GM23338 (cell line): ENCODE results near the gene RHOBTB3. TPM values are rescaled to one million over a fixed set of nuclear protein-coding genes. Genes with fewer than 3 reads are reported as not detected.

Experiments
- ATAC-seq: fragments of 200-7000 bp; cut with Tn5 transposase; 3 replicates; pipeline ENCODE4 v1.9.1; 2020
- DNase-seq: peaks from one replicate; pipeline ENCODE4 v3.0.0-alpha.2; 2015; ENCODE audit warnings: low spot score
- H2AFZ ChIP-seq: fragments of 200-600 bp; sonication (generic); 2 replicates; pipeline ENCODE4 v1.8.0; 2016; ENCODE audit warnings: antibody characterized with exemption, mild to moderate bottlenecking, moderate library complexity
- H3F3A ChIP-seq: fragments of 200-600 bp; sonication (generic); replicated peaks from 2 replicates; pipeline ENCODE4 v1.8.0; 2017; ENCODE audit warnings: antibody characterized with exemption, mixed run types, low read depth
- H3K27ac ChIP-seq: fragments of 200-600 bp; sonication (generic); 2 replicates; pipeline ENCODE4 v1.6.1; 2016; ENCODE audit warnings: low read depth
- H3K27me3 ChIP-seq: fragments of 200-600 bp; sonication (generic); 2 replicates; pipeline ENCODE4 v1.8.0; 2016; ENCODE audit warnings: mild to moderate bottlenecking, mixed run types, moderate library complexity; ENCODE audit not compliant: insufficient read depth
- H3K36me3 ChIP-seq: fragments of 200-600 bp; sonication (generic); 2 replicates; pipeline ENCODE4 v1.8.0; 2016; ENCODE audit warnings: mild to moderate bottlenecking; ENCODE audit not compliant: insufficient read depth
- H3K4me1 ChIP-seq: fragments of 200-600 bp; sonication (generic); 2 replicates; pipeline ENCODE4 v1.8.0; 2016; ENCODE audit warnings: mild to moderate bottlenecking, moderate library complexity; ENCODE audit not compliant: insufficient read depth
- H3K4me2 ChIP-seq: fragments of 200-600 bp; sonication (generic); 2 replicates; pipeline ENCODE4 v1.7.1; 2017; ENCODE audit warnings: mixed run types
- H3K4me3 ChIP-seq: fragments of 200-600 bp; sonication (generic); 2 replicates; pipeline ENCODE4 v1.6.1; 2016; ENCODE audit warnings: mixed run types
- H3K79me2 ChIP-seq: fragments of 200-600 bp; sonication (generic); replicated peaks from 2 replicates; pipeline ENCODE4 v1.8.0; 2017; ENCODE audit warnings: mild to moderate bottlenecking; ENCODE audit not compliant: insufficient read depth
- H3K9me2 ChIP-seq: fragments of 200-600 bp; sonication (generic); 2 replicates; pipeline ENCODE4 v1.8.0; 2017; ENCODE audit not compliant: insufficient read depth
- H4K20me1 ChIP-seq: fragments of 200-600 bp; sonication (generic); replicated peaks from 2 replicates; pipeline ENCODE4 v1.8.0; 2017; ENCODE audit warnings: mild to moderate bottlenecking; ENCODE audit not compliant: insufficient read depth
- H3K27ac Mint-ChIP-seq: 2 replicates; pipeline ENCODE4 v1.8.0; 2020; ENCODE audit warnings: inconsistent platforms, mild to moderate bottlenecking, moderate library complexity, mixed read lengths
- H3K27me3 Mint-ChIP-seq: 3 replicates; pipeline ENCODE4 v1.8.0; 2022; ENCODE audit warnings: low read depth, mild to moderate bottlenecking, moderate library complexity, mixed read lengths, inconsistent platforms; ENCODE audit not compliant: insufficient read depth, poor library complexity
- H3K36me3 Mint-ChIP-seq: 3 replicates; pipeline ENCODE4 v1.8.0; 2021; ENCODE audit warnings: low read depth, mild to moderate bottlenecking, inconsistent platforms, moderate library complexity, mixed read lengths
- H3K4me1 Mint-ChIP-seq: 3 replicates; pipeline ENCODE4 v1.8.0; 2020; ENCODE audit warnings: mild to moderate bottlenecking, inconsistent platforms, mixed read lengths
- H3K4me3 Mint-ChIP-seq: 3 replicates; pipeline ENCODE4 v1.8.0; 2021; ENCODE audit warnings: moderate library complexity, mild to moderate bottlenecking, inconsistent platforms, mixed read lengths
- H3K9me3 Mint-ChIP-seq: 3 replicates; pipeline ENCODE4 v1.8.0; 2020; ENCODE audit warnings: moderate library complexity, mild to moderate bottlenecking, inconsistent platforms, mixed read lengths
- CREB1 ChIP-seq: fragments of 250-450 bp; sonication (Bioruptor Pico); IDR thresholded peaks from 2 replicates; pipeline ENCODE4 v1.5.0; 2020; ENCODE audit warnings: low read depth, mild to moderate bottlenecking, moderate library complexity
- EZH2phosphoT487 ChIP-seq: fragments of 200-600 bp; sonication (generic); IDR thresholded peaks from one replicate; pipeline ENCODE4 v1.8.1; 2018; ENCODE audit warnings: antibody characterized with exemption; ENCODE audit not compliant: unreplicated experiment
- JUNB ChIP-seq: IDR thresholded peaks from one replicate; pipeline ENCODE4 v1.6.1; 2016; ENCODE audit warnings: antibody characterized with exemption; ENCODE audit not compliant: unreplicated experiment
- POLR2AphosphoS5 ChIP-seq: IDR thresholded peaks from 2 replicates; pipeline ENCODE4 v1.6.1; 2016; ENCODE audit warnings: antibody characterized with exemption, low read depth
- ZNF114 ChIP-seq: fragments of 250-450 bp; sonication (Bioruptor Pico); IDR thresholded peaks from 2 replicates; pipeline ENCODE4 v1.5.0; 2020; ENCODE audit warnings: mild to moderate bottlenecking, moderate library complexity
- polyA plus RNA-seq: library from polyadenylated mRNA; unstranded; fragments of >200 nt; fragmentation: Nextera tagmentation; extraction: Ambion mirVana; gene quantifications from 2 replicates; pipeline ENCODE4 v1.2.1, GENCODE V29; 2016
- total RNA-seq: library from RNA; depleted of rRNA; stranded (reverse); fragments of >200 nt; shearing (Covaris generic); gene quantifications from 2 replicates; pipeline ENCODE4 v1.2.3, GENCODE V29; 2014
- TF ChIP-seq, protein P1 (sequence below): fragments of 250-450 bp; sonication (Bioruptor Pico); IDR thresholded peaks from 2 replicates; pipeline ENCODE4 v1.5.0; 2020; ENCODE audit warnings: mild to moderate bottlenecking, moderate library complexity
- TF ChIP-seq, protein P2 (sequence below): IDR thresholded peaks from one replicate; pipeline ENCODE4 v1.6.1; 2018; ENCODE audit warnings: antibody characterized with exemption; ENCODE audit not compliant: unreplicated experiment

The RHOBTB3 gene
- total and polyA plus RNA-seq, 2 experiments from 2014 or later = 10.0 to 13.4 TPM

DNA sequence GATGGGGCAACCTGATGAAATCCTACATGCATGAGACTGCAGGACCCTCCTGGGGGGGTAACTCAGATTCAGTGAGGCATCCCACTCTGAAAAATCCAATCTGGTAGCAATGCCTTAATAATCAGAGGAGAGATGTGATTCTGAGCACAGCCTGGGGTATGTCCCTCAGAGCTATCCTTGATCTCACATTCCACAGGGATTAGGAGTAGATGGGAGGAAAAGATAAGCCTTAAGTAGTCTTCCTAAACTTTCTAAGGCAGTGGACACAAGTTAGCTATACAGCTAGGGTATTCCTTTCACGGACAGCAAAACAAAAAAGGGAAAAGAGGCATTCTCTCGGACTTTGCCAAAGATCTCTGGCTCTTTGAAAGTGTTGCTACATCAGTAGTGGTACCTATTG lies 44.5 kb upstream of the RHOBTB3 start (continued):
- TF ChIP-seq, protein P1, sequence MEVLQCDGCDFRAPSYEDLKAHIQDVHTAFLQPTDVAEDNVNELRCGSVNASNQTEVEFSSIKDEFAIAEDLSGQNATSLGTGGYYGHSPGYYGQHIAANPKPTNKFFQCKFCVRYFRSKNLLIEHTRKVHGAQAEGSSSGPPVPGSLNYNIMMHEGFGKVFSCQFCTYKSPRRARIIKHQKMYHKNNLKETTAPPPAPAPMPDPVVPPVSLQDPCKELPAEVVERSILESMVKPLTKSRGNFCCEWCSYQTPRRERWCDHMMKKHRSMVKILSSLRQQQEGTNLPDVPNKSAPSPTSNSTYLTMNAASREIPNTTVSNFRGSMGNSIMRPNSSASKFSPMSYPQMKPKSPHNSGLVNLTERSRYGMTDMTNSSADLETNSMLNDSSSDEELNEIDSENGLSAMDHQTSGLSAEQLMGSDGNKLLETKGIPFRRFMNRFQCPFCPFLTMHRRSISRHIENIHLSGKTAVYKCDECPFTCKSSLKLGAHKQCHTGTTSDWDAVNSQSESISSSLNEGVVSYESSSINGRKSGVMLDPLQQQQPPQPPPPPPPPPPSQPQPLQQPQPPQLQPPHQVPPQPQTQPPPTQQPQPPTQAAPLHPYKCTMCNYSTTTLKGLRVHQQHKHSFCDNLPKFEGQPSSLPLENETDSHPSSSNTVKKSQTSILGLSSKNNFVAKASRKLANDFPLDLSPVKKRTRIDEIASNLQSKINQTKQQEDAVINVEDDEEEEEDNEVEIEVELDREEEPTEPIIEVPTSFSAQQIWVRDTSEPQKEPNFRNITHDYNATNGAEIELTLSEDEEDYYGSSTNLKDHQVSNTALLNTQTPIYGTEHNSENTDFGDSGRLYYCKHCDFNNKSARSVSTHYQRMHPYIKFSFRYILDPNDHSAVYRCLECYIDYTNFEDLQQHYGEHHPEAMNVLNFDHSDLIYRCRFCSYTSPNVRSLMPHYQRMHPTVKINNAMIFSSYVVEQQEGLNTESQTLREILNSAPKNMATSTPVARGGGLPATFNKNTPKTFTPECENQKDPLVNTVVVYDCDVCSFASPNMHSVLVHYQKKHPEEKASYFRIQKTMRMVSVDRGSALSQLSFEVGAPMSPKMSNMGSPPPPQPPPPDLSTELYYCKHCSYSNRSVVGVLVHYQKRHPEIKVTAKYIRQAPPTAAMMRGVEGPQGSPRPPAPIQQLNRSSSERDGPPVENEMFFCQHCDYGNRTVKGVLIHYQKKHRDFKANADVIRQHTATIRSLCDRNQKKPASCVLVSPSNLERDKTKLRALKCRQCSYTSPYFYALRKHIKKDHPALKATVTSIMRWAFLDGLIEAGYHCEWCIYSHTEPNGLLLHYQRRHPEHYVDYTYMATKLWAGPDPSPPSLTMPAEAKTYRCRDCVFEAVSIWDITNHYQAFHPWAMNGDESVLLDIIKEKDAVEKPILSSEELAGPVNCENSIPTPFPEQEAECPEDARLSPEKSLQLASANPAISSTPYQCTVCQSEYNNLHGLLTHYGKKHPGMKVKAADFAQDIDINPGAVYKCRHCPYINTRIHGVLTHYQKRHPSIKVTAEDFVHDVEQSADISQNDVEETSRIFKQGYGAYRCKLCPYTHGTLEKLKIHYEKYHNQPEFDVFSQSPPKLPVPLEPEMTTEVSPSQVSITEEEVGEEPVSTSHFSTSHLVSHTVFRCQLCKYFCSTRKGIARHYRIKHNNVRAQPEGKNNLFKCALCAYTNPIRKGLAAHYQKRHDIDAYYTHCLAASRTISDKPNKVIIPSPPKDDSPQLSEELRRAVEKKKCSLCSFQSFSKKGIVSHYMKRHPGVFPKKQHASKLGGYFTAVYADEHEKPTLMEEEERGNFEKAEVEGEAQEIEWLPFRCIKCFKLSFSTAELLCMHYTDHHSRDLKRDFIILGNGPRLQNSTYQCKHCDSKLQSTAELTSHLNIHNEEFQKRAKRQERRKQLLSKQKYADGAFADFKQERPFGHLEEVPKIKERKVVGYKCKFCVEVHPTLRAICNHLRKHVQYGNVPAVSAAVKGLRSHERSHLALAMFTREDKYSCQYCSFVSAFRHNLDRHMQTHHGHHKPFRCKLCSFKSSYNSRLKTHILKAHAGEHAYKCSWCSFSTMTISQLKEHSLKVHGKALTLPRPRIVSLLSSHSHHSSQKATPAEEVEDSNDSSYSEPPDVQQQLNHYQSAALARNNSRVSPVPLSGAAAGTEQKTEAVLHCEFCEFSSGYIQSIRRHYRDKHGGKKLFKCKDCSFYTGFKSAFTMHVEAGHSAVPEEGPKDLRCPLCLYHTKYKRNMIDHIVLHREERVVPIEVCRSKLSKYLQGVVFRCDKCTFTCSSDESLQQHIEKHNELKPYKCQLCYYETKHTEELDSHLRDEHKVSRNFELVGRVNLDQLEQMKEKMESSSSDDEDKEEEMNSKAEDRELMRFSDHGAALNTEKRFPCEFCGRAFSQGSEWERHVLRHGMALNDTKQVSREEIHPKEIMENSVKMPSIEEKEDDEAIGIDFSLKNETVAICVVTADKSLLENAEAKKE (CRISPR knock-in tag) = no peak
- TF ChIP-seq ZNF114 (CRISPR knock-in tag) = no peak
- TF ChIP-seq JUNB = no peak

DNA sequence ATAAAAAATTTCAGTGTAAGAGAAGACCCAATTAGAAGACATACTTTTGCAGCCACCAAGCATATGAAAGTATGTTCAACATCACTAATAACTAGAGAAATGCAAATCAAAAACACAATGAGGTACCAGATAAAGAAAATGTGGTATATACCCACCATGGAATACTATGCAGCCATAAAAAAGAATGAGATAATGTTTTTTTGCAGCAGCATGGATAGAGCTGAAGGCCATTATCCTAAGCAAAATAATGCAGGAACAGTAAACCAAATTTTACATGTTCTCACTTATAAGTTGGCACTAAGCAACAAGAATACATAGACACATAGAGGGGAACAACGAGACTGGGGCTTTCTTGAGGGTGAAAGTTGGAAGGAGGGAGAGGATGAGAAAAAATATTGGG lies 41.5 kb upstream of the RHOBTB3 start:
- Histone ChIP-seq H2AFZ (no peak overlapping the region), H3K79me2 (no peaks in the 10 kb centered on the region), H3F3A (no peaks in the 10 kb centered on the region), H3K4me2 (no peak overlapping the region), H3K4me3 (no peak overlapping the region), H3K9me2 (no peaks in the 10 kb centered on the region), H3K27ac (no peak overlapping the region), H3K4me1 (no peaks in the 10 kb centered on the region), H3K36me3 (no peaks in the 10 kb centered on the region), H3K27me3 (no peaks in the 10 kb centered on the region), H4K20me1 (no peaks in the 10 kb centered on the region)
- Mint-ChIP-seq H3K4me3 (no peak overlapping the region), H3K27me3 (peaks cover 2% of the 10 kb centered on the region), H3K4me1 (no peaks in the 10 kb centered on the region), H3K9me3 (peaks cover 3% of the 10 kb centered on the region; the same call in 1 of the 3 replicates), H3K27ac (no peak overlapping the region), H3K36me3 (no peaks in the 10 kb centered on the region)
- TF ChIP-seq CREB1 (CRISPR knock-in tag) = no peak
- TF ChIP-seq POLR2AphosphoS5 = no peak
- TF ChIP-seq, protein P2, sequence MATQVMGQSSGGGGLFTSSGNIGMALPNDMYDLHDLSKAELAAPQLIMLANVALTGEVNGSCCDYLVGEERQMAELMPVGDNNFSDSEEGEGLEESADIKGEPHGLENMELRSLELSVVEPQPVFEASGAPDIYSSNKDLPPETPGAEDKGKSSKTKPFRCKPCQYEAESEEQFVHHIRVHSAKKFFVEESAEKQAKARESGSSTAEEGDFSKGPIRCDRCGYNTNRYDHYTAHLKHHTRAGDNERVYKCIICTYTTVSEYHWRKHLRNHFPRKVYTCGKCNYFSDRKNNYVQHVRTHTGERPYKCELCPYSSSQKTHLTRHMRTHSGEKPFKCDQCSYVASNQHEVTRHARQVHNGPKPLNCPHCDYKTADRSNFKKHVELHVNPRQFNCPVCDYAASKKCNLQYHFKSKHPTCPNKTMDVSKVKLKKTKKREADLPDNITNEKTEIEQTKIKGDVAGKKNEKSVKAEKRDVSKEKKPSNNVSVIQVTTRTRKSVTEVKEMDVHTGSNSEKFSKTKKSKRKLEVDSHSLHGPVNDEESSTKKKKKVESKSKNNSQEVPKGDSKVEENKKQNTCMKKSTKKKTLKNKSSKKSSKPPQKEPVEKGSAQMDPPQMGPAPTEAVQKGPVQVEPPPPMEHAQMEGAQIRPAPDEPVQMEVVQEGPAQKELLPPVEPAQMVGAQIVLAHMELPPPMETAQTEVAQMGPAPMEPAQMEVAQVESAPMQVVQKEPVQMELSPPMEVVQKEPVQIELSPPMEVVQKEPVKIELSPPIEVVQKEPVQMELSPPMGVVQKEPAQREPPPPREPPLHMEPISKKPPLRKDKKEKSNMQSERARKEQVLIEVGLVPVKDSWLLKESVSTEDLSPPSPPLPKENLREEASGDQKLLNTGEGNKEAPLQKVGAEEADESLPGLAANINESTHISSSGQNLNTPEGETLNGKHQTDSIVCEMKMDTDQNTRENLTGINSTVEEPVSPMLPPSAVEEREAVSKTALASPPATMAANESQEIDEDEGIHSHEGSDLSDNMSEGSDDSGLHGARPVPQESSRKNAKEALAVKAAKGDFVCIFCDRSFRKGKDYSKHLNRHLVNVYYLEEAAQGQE = no peak
- no peak for TF ChIP-seq EZH2phosphoT487
- DNase-seq (no peak), ATAC-seq (no peak)
